Measurements from ENCODE around the gene FIGLA.
"Not testable (repeated sequence)": the region's sequence is repeated elsewhere in the genome, so short reads cannot be mapped to it uniquely, and the experiment has no call there.

Gene FIGLA

DNA sequence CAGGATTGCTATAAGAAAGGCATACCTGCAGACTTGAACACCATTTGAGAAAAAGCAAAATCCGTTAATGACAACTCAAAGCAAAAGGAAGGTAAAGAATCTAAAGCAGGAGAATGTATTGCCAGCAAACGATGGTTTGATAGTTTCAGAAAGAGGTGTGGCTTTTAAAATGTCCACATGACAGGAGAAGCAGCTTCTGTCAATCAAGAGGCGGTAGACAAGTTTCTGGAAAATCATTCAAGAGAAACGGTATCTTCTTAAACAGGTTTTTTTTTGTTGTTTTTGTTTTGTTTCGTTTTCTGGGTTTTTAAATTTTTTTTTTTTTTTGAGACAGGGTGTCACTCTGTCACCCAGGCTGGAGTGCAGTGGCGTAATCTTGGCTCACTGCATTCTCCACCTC is 16.2 kb upstream of the FIGLA start:
- H3K4me3 ChIP-seq (ENCODE audit: low read length), result no peak overlapping the region
- H3K27me3 ChIP-seq (ENCODE audit: control insufficient read depth, insufficient read depth, low read length), result peaks cover 3% of the 10 kb centered on the region
- H3K36me3 ChIP-seq (ENCODE audit: control insufficient read depth, insufficient read depth, low read length), result no peaks in the 10 kb centered on the region
- H3K9ac ChIP-seq (ENCODE audit: low read length), result no peak overlapping the region
- no peaks in the 10 kb centered on the region for H3K4me1 ChIP-seq (ENCODE audit: control insufficient read depth, insufficient read depth, low read length)
- H3K9me3 ChIP-seq (ENCODE audit: control insufficient read depth, low read length), result no peaks in the 10 kb centered on the region

DNA sequence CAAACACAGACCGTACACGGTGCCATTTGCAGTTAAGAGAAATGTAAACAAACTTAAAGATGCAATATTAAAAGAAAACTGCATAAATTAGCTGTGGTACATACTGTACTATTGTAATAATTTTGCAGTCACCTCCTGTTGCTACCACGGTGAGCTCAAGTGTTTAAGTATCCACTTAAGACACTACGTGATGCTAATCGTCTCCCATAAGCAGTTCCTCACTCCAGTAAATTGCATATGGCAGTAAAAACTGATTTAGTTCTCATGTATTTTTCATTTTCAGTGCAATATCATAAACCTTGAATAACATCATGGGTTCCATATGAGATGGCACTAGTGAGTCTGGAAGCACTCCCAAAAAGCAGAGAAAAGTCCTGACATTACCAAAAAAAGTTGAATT is 15.6 kb upstream of the FIGLA start:
- Histone ChIP-seq H3K36me3 (ENCODE audit: control insufficient read depth, insufficient read depth, low read length) (no peaks in the 10 kb centered on the region), H3K27me3 (ENCODE audit: control insufficient read depth, insufficient read depth, low read length) (peaks cover 3% of the 10 kb centered on the region), H3K9me3 (ENCODE audit: control insufficient read depth, low read length) (no peaks in the 10 kb centered on the region), H3K9ac (ENCODE audit: low read length) (no peak overlapping the region), H3K4me3 (ENCODE audit: low read length) (no peak overlapping the region), H3K4me1 (ENCODE audit: control insufficient read depth, insufficient read depth, low read length) (no peaks in the 10 kb centered on the region)

DNA sequence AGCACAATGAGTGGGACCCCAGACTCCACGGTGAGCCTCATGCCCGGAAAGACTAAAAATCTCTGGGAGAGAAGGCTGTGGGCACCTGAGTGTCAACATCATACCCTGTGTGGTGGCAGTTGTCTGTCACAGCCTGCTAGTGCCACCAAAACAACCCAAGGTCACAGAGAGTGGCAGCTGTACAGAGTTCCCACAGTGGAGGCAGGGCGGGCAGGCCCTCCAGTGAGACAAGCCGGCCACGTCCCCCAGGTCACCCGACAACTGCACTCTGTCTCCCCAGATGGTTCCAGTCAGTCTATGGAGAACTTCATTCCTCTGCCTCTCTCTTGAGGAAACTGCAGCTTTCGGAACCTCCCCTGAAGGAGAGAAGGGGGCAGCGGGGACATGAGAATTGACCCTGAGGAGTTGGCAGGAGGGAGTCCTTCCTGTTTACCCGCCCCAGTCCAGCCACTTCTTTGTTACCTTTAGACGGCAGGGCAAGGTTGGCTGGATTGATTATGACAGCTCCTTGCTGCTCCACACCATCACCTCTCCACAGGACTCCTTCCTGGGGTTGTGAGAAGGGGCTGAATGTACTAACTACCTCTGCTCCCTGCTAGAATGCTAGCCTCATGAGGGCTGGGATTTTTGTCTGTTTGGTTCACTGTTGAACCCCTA is 11.3 kb upstream of the FIGLA start:
- Histone ChIP-seq H3K9ac (ENCODE audit: low read length) (no peak overlapping the region), H3K9me3 (ENCODE audit: control insufficient read depth, low read length) (no peaks in the 10 kb centered on the region), H3K27me3 (ENCODE audit: control insufficient read depth, insufficient read depth, low read length) (no peaks in the 10 kb centered on the region), H3K36me3 (ENCODE audit: control insufficient read depth, insufficient read depth, low read length) (no peaks in the 10 kb centered on the region), H3K4me3 (ENCODE audit: low read length) (no peak overlapping the region), H3K4me1 (ENCODE audit: control insufficient read depth, insufficient read depth, low read length) (no peaks in the 10 kb centered on the region)

- Histone ChIP-seq H3K4me1 (ENCODE audit: control insufficient read depth, insufficient read depth, low read length) (no peaks in the 10 kb centered on the region), H3K36me3 (ENCODE audit: control insufficient read depth, insufficient read depth, low read length) (no peaks in the 10 kb centered on the region), H3K9ac (ENCODE audit: low read length) (no peak overlapping the region), H3K27me3 (ENCODE audit: control insufficient read depth, insufficient read depth, low read length) (no peaks in the 10 kb centered on the region), H3K4me3 (ENCODE audit: low read length) (no peak overlapping the region), H3K9me3 (ENCODE audit: control insufficient read depth, low read length) (no peaks in the 10 kb centered on the region)
These were observed 9.3 kb upstream of the FIGLA start for GRCh38 chr2:70799706-70800105.

GRCh38 chr2:70797996-70798395 is 7.6 kb upstream of the FIGLA start:
- not testable (repeated sequence) for H3K9ac ChIP-seq (ENCODE audit: low read length)

GRCh38 chr2:70797506-70797905 is 7.1 kb upstream of the FIGLA start:
- Histone ChIP-seq H3K4me1 (ENCODE audit: control insufficient read depth, insufficient read depth, low read length) (no peaks in the 10 kb centered on the region), H3K36me3 (ENCODE audit: control insufficient read depth, insufficient read depth, low read length) (no peaks in the 10 kb centered on the region), H3K27me3 (ENCODE audit: control insufficient read depth, insufficient read depth, low read length) (peaks cover 4% of the 10 kb centered on the region), H3K9ac (ENCODE audit: low read length) (no peak overlapping the region), H3K9me3 (ENCODE audit: control insufficient read depth, low read length) (no peaks in the 10 kb centered on the region), H3K4me3 (ENCODE audit: low read length) (no peak overlapping the region)

More at GRCh38 chr2:70797996-70798395, 7.6 kb upstream of the FIGLA start:
- H3K9me3 ChIP-seq (ENCODE audit: control insufficient read depth, low read length); H3K36me3 ChIP-seq (ENCODE audit: control insufficient read depth, insufficient read depth, low read length); H3K27me3 ChIP-seq (ENCODE audit: control insufficient read depth, insufficient read depth, low read length); H3K4me3 ChIP-seq (ENCODE audit: low read length); H3K4me1 ChIP-seq (ENCODE audit: control insufficient read depth, insufficient read depth, low read length): not testable (repeated sequence)

DNA sequence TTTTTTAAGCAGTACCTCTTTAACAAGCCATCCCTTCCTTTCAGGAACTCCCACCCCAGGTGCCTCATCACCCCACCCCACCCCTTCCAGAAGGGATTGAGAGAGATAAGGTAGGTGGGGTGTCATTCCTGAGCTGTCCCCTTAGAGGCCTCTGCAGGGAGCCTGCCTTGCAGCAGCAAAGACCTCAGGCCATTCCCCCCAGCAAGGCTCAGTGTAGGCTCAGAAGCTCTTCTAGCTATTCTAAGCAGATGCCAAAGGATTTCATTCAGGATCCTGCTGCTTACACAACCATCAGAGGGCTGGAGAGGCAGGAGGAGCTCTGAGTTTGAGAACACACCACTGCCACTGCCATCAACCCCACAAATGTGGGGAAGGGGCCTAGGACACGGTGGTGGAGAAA is 5.8 kb upstream of the FIGLA start:
- H3K9ac ChIP-seq (ENCODE audit: low read length), result no peak overlapping the region
- peaks cover 13% of the 10 kb centered on the region for H3K27me3 ChIP-seq (ENCODE audit: control insufficient read depth, insufficient read depth, low read length)
- no peaks in the 10 kb centered on the region for H3K9me3 ChIP-seq (ENCODE audit: control insufficient read depth, low read length)
- no peaks in the 10 kb centered on the region for H3K36me3 ChIP-seq (ENCODE audit: control insufficient read depth, insufficient read depth, low read length)
- no peak overlapping the region for H3K4me3 ChIP-seq (ENCODE audit: low read length)
- no peaks in the 10 kb centered on the region for H3K4me1 ChIP-seq (ENCODE audit: control insufficient read depth, insufficient read depth, low read length)

- no peaks in the 10 kb centered on the region for H3K9me3 ChIP-seq (ENCODE audit: control insufficient read depth, low read length)
- H3K9ac ChIP-seq (ENCODE audit: low read length), result no peak overlapping the region
- H3K36me3 ChIP-seq (ENCODE audit: control insufficient read depth, insufficient read depth, low read length), result no peaks in the 10 kb centered on the region
- peaks cover 22% of the 10 kb centered on the region for H3K27me3 ChIP-seq (ENCODE audit: control insufficient read depth, insufficient read depth, low read length)
- H3K4me1 ChIP-seq (ENCODE audit: control insufficient read depth, insufficient read depth, low read length), result no peaks in the 10 kb centered on the region
- no peak overlapping the region for H3K4me3 ChIP-seq (ENCODE audit: low read length)
These were observed 4.9 kb upstream of the FIGLA start for GRCh38 chr2:70795164-70795995.

- H3K9ac ChIP-seq (ENCODE audit: low read length), result no peak overlapping the region
- no peak overlapping the region for H3K4me3 ChIP-seq (ENCODE audit: low read length)
- peaks cover 7% of the 10 kb centered on the region for H3K4me1 ChIP-seq (ENCODE audit: control insufficient read depth, insufficient read depth, low read length)
- H3K36me3 ChIP-seq (ENCODE audit: control insufficient read depth, insufficient read depth, low read length), result no peaks in the 10 kb centered on the region
- no peaks in the 10 kb centered on the region for H3K9me3 ChIP-seq (ENCODE audit: control insufficient read depth, low read length)
- H3K27me3 ChIP-seq (ENCODE audit: control insufficient read depth, insufficient read depth, low read length), result peaks cover 39% of the 10 kb centered on the region
These were observed 3.0 kb upstream of the FIGLA start for GRCh38 chr2:70793450-70793849.

DNA sequence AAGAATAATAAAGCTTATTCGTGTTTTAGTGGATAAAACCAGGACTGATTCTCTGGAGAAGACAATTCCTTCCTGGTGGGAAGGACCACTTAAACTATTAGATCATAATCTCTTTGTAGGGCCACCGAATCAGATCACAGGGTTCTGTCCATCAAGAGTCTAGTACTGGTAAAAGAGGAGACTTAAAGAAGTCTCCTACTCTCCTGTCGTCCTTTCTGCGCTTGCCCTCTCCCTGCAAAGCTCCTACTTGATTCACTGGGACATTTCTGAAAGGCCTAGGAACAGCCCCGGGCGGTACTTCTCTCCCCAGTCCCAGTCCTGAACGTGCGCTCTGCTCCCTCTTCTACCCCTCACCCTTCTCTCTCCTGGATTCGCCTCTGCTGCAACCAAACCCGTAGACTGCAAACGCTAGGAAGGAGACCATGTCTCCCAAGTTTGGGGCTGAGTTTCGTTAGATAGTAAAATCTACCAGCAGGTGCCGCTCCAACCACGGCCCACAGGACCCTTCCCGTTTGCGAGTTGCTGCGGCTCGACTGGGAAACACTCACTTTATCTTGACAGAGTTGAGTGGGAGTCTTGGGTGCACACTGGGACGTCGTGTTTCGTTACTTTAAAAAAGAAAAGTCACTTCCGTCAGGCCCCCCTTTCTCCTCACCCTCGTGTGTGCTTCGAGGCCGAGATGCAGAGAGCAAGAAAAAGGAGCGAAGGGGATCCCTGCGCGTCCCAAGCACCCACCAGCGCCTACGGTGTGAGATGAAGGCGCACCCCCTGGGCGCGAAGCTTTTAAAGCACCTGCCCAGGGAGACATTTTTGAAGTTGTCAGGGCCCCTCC is 923 bp downstream of the FIGLA start:
- Histone ChIP-seq H3K9ac (ENCODE audit: low read length) (no peak overlapping the region), H3K9me3 (ENCODE audit: control insufficient read depth, low read length) (no peaks in the 10 kb centered on the region), H3K4me1 (ENCODE audit: control insufficient read depth, insufficient read depth, low read length) (peaks cover 7% of the 10 kb centered on the region), H3K36me3 (ENCODE audit: control insufficient read depth, insufficient read depth, low read length) (no peaks in the 10 kb centered on the region), H3K27me3 (ENCODE audit: control insufficient read depth, insufficient read depth, low read length) (peaks cover 59% of the 10 kb centered on the region), H3K4me3 (ENCODE audit: low read length) (no peak overlapping the region)

DNA sequence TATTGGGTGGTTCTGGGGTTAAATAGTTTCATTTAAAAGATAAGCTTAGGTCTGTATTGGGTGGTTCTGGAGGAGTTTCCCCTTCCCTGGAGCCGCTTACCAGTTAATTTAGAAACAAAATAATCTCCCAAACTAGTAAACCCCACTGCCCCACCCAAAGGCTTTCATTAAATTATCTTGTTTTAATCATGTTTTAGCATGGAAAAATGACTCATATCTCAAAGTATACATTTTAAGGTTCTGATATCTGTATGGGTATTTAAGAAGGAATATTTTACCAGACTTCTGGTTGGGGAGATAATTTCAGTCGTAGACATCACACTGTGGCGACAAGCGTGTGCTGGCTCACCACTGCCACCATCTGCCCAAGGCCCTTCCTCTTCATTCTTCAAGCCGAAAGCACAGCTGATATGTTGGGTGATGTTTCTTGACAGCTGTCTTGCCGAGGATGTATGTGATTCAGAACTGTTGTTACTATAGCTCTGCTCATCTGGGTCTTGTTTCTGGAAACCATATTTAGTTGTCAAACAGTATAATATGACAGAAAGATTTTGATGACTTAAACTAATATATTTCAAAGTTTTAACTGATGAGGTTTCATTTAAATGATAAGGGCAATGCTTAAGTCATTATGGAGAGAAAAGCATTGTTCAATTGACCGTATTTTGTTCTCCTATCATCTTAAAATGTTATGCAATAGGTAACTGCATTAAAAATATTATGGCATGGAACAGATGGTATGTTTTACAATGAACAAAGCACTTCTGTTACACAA is 5.1 kb downstream of the FIGLA start:
- peaks cover 7% of the 10 kb centered on the region for H3K4me1 ChIP-seq (ENCODE audit: control insufficient read depth, insufficient read depth, low read length)
- H3K4me3 ChIP-seq (ENCODE audit: low read length), result no peak overlapping the region
- no peaks in the 10 kb centered on the region for H3K36me3 ChIP-seq (ENCODE audit: control insufficient read depth, insufficient read depth, low read length)
- no peaks in the 10 kb centered on the region for H3K9me3 ChIP-seq (ENCODE audit: control insufficient read depth, low read length)
- no peak overlapping the region for H3K9ac ChIP-seq (ENCODE audit: low read length)
- peaks cover 40% of the 10 kb centered on the region for H3K27me3 ChIP-seq (ENCODE audit: control insufficient read depth, insufficient read depth, low read length)

All from mucosa of stomach (tissue), 1 donor.